PC-3 (cell line): Measurements from ENCODE around the gene ABHD2. TPM values are rescaled to one million over a fixed set of nuclear protein-coding genes. Genes with fewer than 3 reads are reported as not detected.

Experiments used
- ATAC-seq: fragments of 200-7000 bp; cut with Tn5 transposase; 2 replicates; pipeline ENCODE4 v1.9.1; 2020; ENCODE audit warnings: mild to moderate bottlenecking, moderate library complexity
- BruUV-seq: library from RNA; stranded (reverse); fragments of 400-500 nt; replicated peaks from 2 replicates; lab custom pipeline; 2021; lab: Mats Ljungman, UMichigan
- CTCF ChIA-PET: fragments of 300-600 bp; sonication (Branson Sonifier 250); formaldehyde crosslinking; loops from one replicate; lab custom pipeline; 2022; ENCODE audit warnings: antibody characterized with exemption; lab: Charles Lee
- POLR2A ChIA-PET: fragments of 300-600 bp; sonication (Branson Sonifier 250); formaldehyde crosslinking; loops from one replicate; lab custom pipeline; 2022; ENCODE audit warnings: antibody characterized with exemption; ENCODE audit not compliant: unreplicated experiment; lab: Charles Lee
- DNase-seq: peaks from one replicate; pipeline ENCODE4 v3.0.0-alpha.2; 2015
- H2AFZ ChIP-seq: fragments of 300-600 bp; sonication (generic); 2 replicates; pipeline ENCODE4 v1.6.0; 2016; ENCODE audit warnings: antibody characterized with exemption, low read length
- H3F3A ChIP-seq: fragments of 300-600 bp; sonication (generic); one replicate; pipeline ENCODE4 v1.6.0; 2017; ENCODE audit warnings: antibody characterized with exemption, low read length, control low read depth, mild to moderate bottlenecking; ENCODE audit not compliant: unreplicated experiment
- H3K27ac ChIP-seq: fragments of 300-600 bp; sonication (generic); 2 replicates; pipeline ENCODE4 v1.5.1; 2016; ENCODE audit warnings: mild to moderate bottlenecking, low read length
- H3K27me3 ChIP-seq: fragments of 300-600 bp; sonication (generic); 2 replicates; pipeline ENCODE4 v1.6.1; 2016; ENCODE audit warnings: low read length, mixed read lengths
- H3K36me3 ChIP-seq: fragments of 300-600 bp; sonication (generic); 2 replicates; pipeline ENCODE4 v1.6.1; 2016; ENCODE audit warnings: low read depth, mixed run types, low read length, mixed read lengths
- H3K4me1 ChIP-seq: fragments of 300-600 bp; sonication (generic); 2 replicates; pipeline ENCODE4 v1.5.1; 2016; ENCODE audit warnings: low read length; ENCODE audit not compliant: insufficient read depth
- H3K4me2 ChIP-seq: fragments of 300-600 bp; sonication (generic); 2 replicates; pipeline ENCODE4 v1.6.0; 2016; ENCODE audit warnings: low read length
- H3K4me3 ChIP-seq: fragments of 300-600 bp; sonication (generic); 2 replicates; pipeline ENCODE4 v1.5.1; 2016; ENCODE audit warnings: mild to moderate bottlenecking, low read length, mixed read lengths
- H3K79me2 ChIP-seq: fragments of 300-600 bp; sonication (generic); 2 replicates; pipeline ENCODE4 v1.6.1; 2017; ENCODE audit warnings: low read length, mixed read lengths
- H3K9ac ChIP-seq: fragments of 300-600 bp; sonication (generic); 2 replicates; pipeline ENCODE4 v1.6.0; 2016; ENCODE audit warnings: mild to moderate bottlenecking, low read length
- H3K9me2 ChIP-seq: fragments of 300-600 bp; sonication (generic); replicated peaks from 2 replicates; pipeline ENCODE4 v1.6.1; 2016; ENCODE audit warnings: mixed run types, low read length, mixed read lengths
- H3K9me3 ChIP-seq: fragments of 300-600 bp; sonication (generic); 2 replicates; pipeline ENCODE4 v1.6.1; 2016; ENCODE audit warnings: low read length, mixed read lengths
- H4K20me1 ChIP-seq: fragments of 300-600 bp; sonication (generic); 2 replicates; pipeline ENCODE4 v1.6.1; 2016; ENCODE audit warnings: low read length, mixed read lengths
- EZH2 ChIP-seq: fragments of 300-600 bp; sonication (generic); IDR thresholded peaks from one replicate; pipeline ENCODE4 v1.6.1; 2017; ENCODE audit warnings: antibody characterized with exemption, mild to moderate bottlenecking, low read length; ENCODE audit not compliant: unreplicated experiment
- EZH2phosphoT487 ChIP-seq: fragments of 300-600 bp; sonication (generic); IDR thresholded peaks from 2 replicates; pipeline ENCODE4 v1.6.1; 2018; ENCODE audit warnings: mild to moderate bottlenecking, antibody characterized with exemption, low read length, borderline replicate concordance
- intact Hi-C: fragments of 100-400 bp; cut with micrococcal nuclease; formaldehyde crosslinking; loops from 2 replicates; pipeline ENCODE4 v1.9.0; 2023
- total RNA-seq: library from RNA; depleted of rRNA; stranded (reverse); fragments of >200 nt; gene quantifications from 2 replicates; pipeline ENCODE4 v1.2.3, GENCODE V29; 2014
- TF ChIP-seq, protein P1 (sequence below): fragments of 300-600 bp; sonication (generic); conservative IDR thresholded peaks from 2 replicates; pipeline ENCODE4 v1.5.1; 2017; ENCODE audit warnings: antibody characterized with exemption, low read depth, mild to moderate bottlenecking, low read length

Gene ABHD2
- total RNA-seq, 1 experiment from 2014 or later: 34.0 TPM

DNA sequence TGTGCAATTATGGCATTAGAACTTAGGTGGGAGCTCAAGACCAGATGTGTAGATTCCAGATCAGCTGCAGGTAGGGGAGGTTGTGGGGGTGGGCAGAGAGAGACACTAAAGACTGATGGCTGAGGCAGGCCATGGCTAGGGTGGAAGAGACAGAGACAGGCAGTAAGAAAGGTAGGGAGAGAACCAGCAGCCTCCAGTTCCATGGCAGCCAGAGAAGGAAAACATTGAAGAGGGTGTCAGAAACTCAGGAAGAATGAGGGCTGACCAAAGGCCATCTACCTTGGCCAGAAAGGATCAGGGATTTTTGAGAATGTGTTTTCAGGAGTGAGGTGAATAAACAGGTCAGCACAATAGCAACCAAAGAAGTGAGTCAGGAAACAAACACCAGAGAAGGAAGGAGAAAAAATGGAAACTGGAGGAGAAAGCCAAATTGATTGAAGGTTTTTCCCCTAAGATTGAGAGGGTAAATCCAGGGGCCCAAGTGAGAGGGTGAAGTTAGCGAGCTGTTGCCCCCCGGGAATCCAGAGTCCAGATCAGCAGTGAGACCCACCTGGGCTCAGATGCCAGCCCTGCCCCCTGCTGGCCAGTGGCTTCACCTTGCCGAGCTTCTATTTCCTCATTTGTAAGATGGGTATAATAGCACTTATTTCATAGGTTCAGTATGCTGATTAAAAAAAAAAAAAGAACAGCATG is 41.0 kb downstream of the ABHD2 start:
- TF ChIP-seq, protein P1, sequence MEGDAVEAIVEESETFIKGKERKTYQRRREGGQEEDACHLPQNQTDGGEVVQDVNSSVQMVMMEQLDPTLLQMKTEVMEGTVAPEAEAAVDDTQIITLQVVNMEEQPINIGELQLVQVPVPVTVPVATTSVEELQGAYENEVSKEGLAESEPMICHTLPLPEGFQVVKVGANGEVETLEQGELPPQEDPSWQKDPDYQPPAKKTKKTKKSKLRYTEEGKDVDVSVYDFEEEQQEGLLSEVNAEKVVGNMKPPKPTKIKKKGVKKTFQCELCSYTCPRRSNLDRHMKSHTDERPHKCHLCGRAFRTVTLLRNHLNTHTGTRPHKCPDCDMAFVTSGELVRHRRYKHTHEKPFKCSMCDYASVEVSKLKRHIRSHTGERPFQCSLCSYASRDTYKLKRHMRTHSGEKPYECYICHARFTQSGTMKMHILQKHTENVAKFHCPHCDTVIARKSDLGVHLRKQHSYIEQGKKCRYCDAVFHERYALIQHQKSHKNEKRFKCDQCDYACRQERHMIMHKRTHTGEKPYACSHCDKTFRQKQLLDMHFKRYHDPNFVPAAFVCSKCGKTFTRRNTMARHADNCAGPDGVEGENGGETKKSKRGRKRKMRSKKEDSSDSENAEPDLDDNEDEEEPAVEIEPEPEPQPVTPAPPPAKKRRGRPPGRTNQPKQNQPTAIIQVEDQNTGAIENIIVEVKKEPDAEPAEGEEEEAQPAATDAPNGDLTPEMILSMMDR: peak; percentile 92
- no peak for TF ChIP-seq EZH2
- Histone ChIP-seq H4K20me1 (no peaks in the 10 kb centered on the region), H3K4me2 (0 out of 2 replicates have a peak overlapping the region, but pooled peaks have one; percentile 18), H3K9me3 (no peaks in the 10 kb centered on the region), H3K9me2 (no peaks in the 10 kb centered on the region), H3K27me3 (no peaks in the 10 kb centered on the region), H2AFZ (no peak overlapping the region), H3F3A (peaks cover 9% of the 10 kb centered on the region), H3K4me1 (peaks cover 41% of the 10 kb centered on the region), H3K27ac (peak overlapping the region; percentile 35), H3K9ac (no peak overlapping the region), H3K79me2 (no peaks in the 10 kb centered on the region), H3K36me3 (peaks cover 11% of the 10 kb centered on the region), H3K4me3 (no peak overlapping the region)
- POLR2A ChIA-PET: interaction anchor here (0.6 kb wide), 1 partner anchor 29 kb away, joined by 5 read pairs; no protein-coding TSS in a partner anchor
- ATAC-seq (peak; percentile 22; the same call in 1 of the 2 replicates), DNase-seq (peak; percentile 40)
- intact Hi-C loops: loop anchor here (2.0 to 5.0 kb wide), 3 partner anchors 37 to 72 kb away; no protein-coding TSS in a partner anchor
- no TSS peak for BruUV-seq
- CTCF ChIA-PET: interaction anchor here (0.6 to 0.9 kb wide), 2 partner anchors 9 to 24 kb away, joined by 4 to 12 read pairs; no protein-coding TSS in a partner anchor

- H3K9ac ChIP-seq: no peak overlapping the region
- H3K4me2 ChIP-seq: no peak overlapping the region
- H3K4me1 ChIP-seq: peaks cover 41% of the 10 kb centered on the region
- DNase-seq: no peak
- no peaks in the 10 kb centered on the region for H4K20me1 ChIP-seq
- TF ChIP-seq, protein P1: peak; percentile 18; the same call in 1 of the 2 replicates
- no peak for TF ChIP-seq EZH2phosphoT487
- no peak for TF ChIP-seq EZH2
- no peaks in the 10 kb centered on the region for H3K27me3 ChIP-seq
- H3K9me3 ChIP-seq: no peaks in the 10 kb centered on the region
- H3F3A ChIP-seq: peaks cover 9% of the 10 kb centered on the region
- H3K9me2 ChIP-seq: no peaks in the 10 kb centered on the region
- H3K36me3 ChIP-seq: peaks cover 11% of the 10 kb centered on the region
- intact Hi-C loops: loop anchor here (2.0 to 5.0 kb wide), 3 partner anchors 37 to 73 kb away; no protein-coding TSS in a partner anchor
- ChIA-PET POLR2A (no interaction called here), CTCF (interaction anchor here (0.6 to 0.9 kb wide), 2 partner anchors 10 to 25 kb away, joined by 4 to 12 read pairs; no protein-coding TSS in a partner anchor)
- no peak for ATAC-seq
- H3K4me3 ChIP-seq: no peak overlapping the region
- no peaks in the 10 kb centered on the region for H3K79me2 ChIP-seq
- H2AFZ ChIP-seq: no peak overlapping the region
- BruUV-seq: no TSS peak
- no peak overlapping the region for H3K27ac ChIP-seq
These were observed 41.5 kb downstream of the ABHD2 start for GRCh38 chr15:89129816-89130134.

DNA sequence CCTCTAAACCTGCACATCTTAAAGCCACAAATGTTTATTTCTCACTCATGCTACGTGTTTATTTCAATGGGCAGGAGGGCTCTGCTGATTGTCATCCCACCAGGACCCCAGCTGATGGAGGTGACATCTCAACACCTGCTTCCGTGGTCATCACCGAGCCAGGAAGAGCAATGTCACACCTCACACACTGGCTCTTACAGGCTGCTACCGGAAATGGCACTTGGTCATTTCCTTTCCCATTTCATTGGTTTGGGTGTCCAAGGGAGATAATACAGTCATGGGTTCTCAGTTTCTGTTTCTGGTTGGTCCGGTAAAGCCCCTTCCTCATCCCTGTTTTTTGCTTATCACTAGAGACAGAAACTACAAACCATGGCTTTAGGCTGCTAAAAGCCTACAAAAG is 41.9 kb downstream of the ABHD2 start:
- TF ChIP-seq EZH2 (no peak), EZH2phosphoT487 (no peak)
- TF ChIP-seq, protein P1: no peak
- DNase-seq (no peak), ATAC-seq (no peak)
- Histone ChIP-seq H2AFZ (no peak overlapping the region), H3K9me2 (no peaks in the 10 kb centered on the region), H3K4me2 (no peak overlapping the region), H4K20me1 (no peaks in the 10 kb centered on the region), H3K27ac (no peak overlapping the region), H3F3A (peaks cover 9% of the 10 kb centered on the region), H3K9me3 (no peaks in the 10 kb centered on the region), H3K4me3 (no peak overlapping the region), H3K36me3 (peaks cover 11% of the 10 kb centered on the region), H3K9ac (no peak overlapping the region), H3K27me3 (no peaks in the 10 kb centered on the region), H3K79me2 (no peaks in the 10 kb centered on the region), H3K4me1 (peaks cover 40% of the 10 kb centered on the region)
- intact Hi-C loops: no loop called here
- no TSS peak for BruUV-seq
- POLR2A ChIA-PET: no interaction called here
- CTCF ChIA-PET: interaction anchor here (0.9 kb wide), 1 partner anchor 10 kb away, joined by 12 read pairs; no protein-coding TSS in a partner anchor
